GM23248 (cell line): Measurements from ENCODE around the gene DPP6. TPM values are rescaled to one million over a fixed set of nuclear protein-coding genes. Genes with fewer than 3 reads are reported as not detected.

Experiments
- DNase-seq: peaks from one replicate; pipeline ENCODE4 v3.0.0-alpha.2; 2015
- H2AFZ ChIP-seq: fragments of 200-600 bp; sonication (generic); 2 replicates; pipeline ENCODE4 v1.6.1; 2016; ENCODE audit warnings: antibody characterized with exemption
- H3F3A ChIP-seq: fragments of 200-600 bp; sonication (generic); 2 replicates; pipeline ENCODE4 v1.6.1; 2016; ENCODE audit warnings: mild to moderate bottlenecking, antibody characterized with exemption, mixed run types; ENCODE audit not compliant: insufficient read depth
- H3K27ac ChIP-seq: fragments of 200-600 bp; sonication (generic); 2 replicates; pipeline ENCODE4 v1.5.1; 2016; ENCODE audit warnings: mild to moderate bottlenecking
- H3K27me3 ChIP-seq: fragments of 200-600 bp; sonication (generic); replicated peaks from 2 replicates; pipeline ENCODE4 v1.6.1; 2016; ENCODE audit warnings: mild to moderate bottlenecking; ENCODE audit not compliant: insufficient read depth
- H3K36me3 ChIP-seq: fragments of 200-600 bp; sonication (generic); 2 replicates; pipeline ENCODE4 v1.6.1; 2016; ENCODE audit warnings: low read depth, mild to moderate bottlenecking
- H3K4me1 ChIP-seq: fragments of 200-600 bp; sonication (generic); 2 replicates; pipeline ENCODE4 v1.6.1; 2016; ENCODE audit warnings: mild to moderate bottlenecking; ENCODE audit not compliant: insufficient read depth
- H3K4me2 ChIP-seq: fragments of 200-600 bp; sonication (generic); one replicate; pipeline ENCODE4 v1.6.1; 2016; ENCODE audit warnings: mild to moderate bottlenecking; ENCODE audit not compliant: unreplicated experiment
- H3K4me3 ChIP-seq: fragments of 200-600 bp; sonication (generic); 2 replicates; pipeline ENCODE4 v1.5.1; 2016; ENCODE audit warnings: mild to moderate bottlenecking
- H3K79me2 ChIP-seq: fragments of 200-600 bp; sonication (generic); 2 replicates; pipeline ENCODE4 v1.6.1; 2016; ENCODE audit warnings: mild to moderate bottlenecking; ENCODE audit not compliant: insufficient read depth
- H3K9ac ChIP-seq: fragments of 200-600 bp; sonication (generic); 2 replicates; pipeline ENCODE4 v1.6.1; 2016; ENCODE audit warnings: mild to moderate bottlenecking
- H3K9me2 ChIP-seq: fragments of 200-600 bp; sonication (generic); 2 replicates; pipeline ENCODE4 v1.6.1; 2016; ENCODE audit warnings: mixed run types, mild to moderate bottlenecking, moderate library complexity; ENCODE audit not compliant: insufficient read depth
- H3K9me3 ChIP-seq: fragments of 200-600 bp; sonication (generic); one replicate; pipeline ENCODE4 v1.6.1; 2017; ENCODE audit warnings: low read depth
- H4K20me1 ChIP-seq: fragments of 200-600 bp; sonication (generic); 2 replicates; pipeline ENCODE4 v1.6.0; 2016; ENCODE audit not compliant: insufficient read depth
- EZH2 ChIP-seq: fragments of 200-600 bp; sonication (generic); IDR thresholded peaks from 2 replicates; pipeline ENCODE4 v1.6.1; 2018; ENCODE audit warnings: antibody characterized with exemption, mild to moderate bottlenecking; ENCODE audit not compliant: insufficient read depth, poor library complexity, severe bottlenecking
- EZH2phosphoT487 ChIP-seq: fragments of 200-600 bp; sonication (generic); IDR thresholded peaks from 2 replicates; pipeline ENCODE4 v1.6.1; 2018; ENCODE audit warnings: antibody characterized with exemption, moderate library complexity, mild to moderate bottlenecking, low read depth; ENCODE audit not compliant: insufficient read depth
- WGBS, 2 experiments: methylation state at CpG; one replicate each; pipeline ENCODE4 v1.1.6; 2015 to 2017; ENCODE audit warnings: low lambda C conversion rate in 2 of 2, low coverage in 1 of 2; ENCODE audit errors: missing lambda C conversion rate in 2 of 2; 5-methylcytosine and 5-hydroxymethylcytosine counted together
- in situ Hi-C: fragments of 300-500 bp; cut with MboI; formaldehyde crosslinking; loops from 2 replicates; pipeline ENCODE4 v1.15.0; 2020
- polyA plus RNA-seq: library from polyadenylated mRNA; unstranded; fragments of >200 nt; fragmentation: Nextera tagmentation; extraction: Ambion mirVana; gene quantifications from 2 replicates; pipeline ENCODE4 v1.2.1, GENCODE V29; 2016
- total RNA-seq: library from RNA; depleted of rRNA; stranded (reverse); fragments of >200 nt; shearing (Covaris generic); gene quantifications from 2 replicates; pipeline ENCODE4 v1.2.3, GENCODE V29; 2014

DPP6 gene
- total and polyA plus RNA-seq, 2 experiments from 2014 or later = not detected

DNA sequence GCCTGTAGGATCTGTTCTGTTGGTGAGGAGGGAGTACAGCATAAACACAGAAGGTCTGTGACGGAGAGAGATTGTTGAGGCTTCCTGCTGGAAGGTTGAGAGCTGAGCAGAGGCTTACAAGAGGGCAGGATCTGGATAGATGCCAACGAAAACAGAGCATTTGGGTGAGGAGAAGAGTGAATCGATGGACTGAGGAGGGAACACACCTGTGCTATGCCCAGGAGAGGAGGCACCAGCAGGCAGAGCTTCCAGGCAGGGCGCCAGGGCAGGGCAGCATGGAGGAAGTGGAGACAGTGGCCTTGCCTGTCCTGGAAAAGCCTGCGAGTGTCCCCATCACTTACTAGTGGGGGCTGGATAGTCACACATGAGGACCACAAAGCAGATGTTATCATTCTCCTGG is 667.8 kb downstream of the DPP6 start:
- Histone ChIP-seq H3K9ac (no peak overlapping the region), H3K27ac (no peak overlapping the region), H3K9me2 (no peaks in the 10 kb centered on the region), H3K4me3 (no peak overlapping the region), H4K20me1 (no peaks in the 10 kb centered on the region), H3K36me3 (no peaks in the 10 kb centered on the region), H3K79me2 (no peaks in the 10 kb centered on the region), H3K27me3 (no peaks in the 10 kb centered on the region), H3K4me1 (no peaks in the 10 kb centered on the region), H3K9me3 (no peaks in the 10 kb centered on the region), H3K4me2 (no peak overlapping the region), H3F3A (no peaks in the 10 kb centered on the region), H2AFZ (no peak overlapping the region)
- TF ChIP-seq EZH2 (no peak), EZH2phosphoT487 (no peak)
- DNase-seq = no peak
- WGBS, 2 experiments = 5 to 7% methylated on average over 5 of the region's 5 CpGs
- in situ Hi-C loops = no loop called here

GRCh38 chr7:154721086-154721485 is 668.9 kb downstream of the DPP6 start:
- Histone ChIP-seq H3K36me3 (no peaks in the 10 kb centered on the region), H2AFZ (no peak overlapping the region), H3K9ac (no peak overlapping the region), H3K9me2 (no peaks in the 10 kb centered on the region), H3K4me3 (no peak overlapping the region), H3K9me3 (no peaks in the 10 kb centered on the region), H3F3A (no peaks in the 10 kb centered on the region), H3K79me2 (no peaks in the 10 kb centered on the region), H3K27ac (no peak overlapping the region), H3K4me1 (no peaks in the 10 kb centered on the region), H4K20me1 (no peaks in the 10 kb centered on the region), H3K27me3 (no peaks in the 10 kb centered on the region), H3K4me2 (no peak overlapping the region)
- TF ChIP-seq EZH2 (no peak), EZH2phosphoT487 (no peak)
- no peak for DNase-seq
- in situ Hi-C loops = no loop called here
- WGBS, 2 experiments = 35 to 38% methylated on average over 7 of the region's 7 CpGs

GRCh38 chr7:154726368-154726767 is 674.2 kb downstream of the DPP6 start:
- in situ Hi-C loops = no loop called here
- H3K9ac ChIP-seq = no peak overlapping the region
- 9 to 15% methylated on average over 4 of the region's 4 CpGs for WGBS, 2 experiments
- H4K20me1 ChIP-seq = no peaks in the 10 kb centered on the region
- no peak for DNase-seq
- no peaks in the 10 kb centered on the region for H3K27me3 ChIP-seq
- no peak overlapping the region for H3K4me2 ChIP-seq
- no peaks in the 10 kb centered on the region for H3K79me2 ChIP-seq
- no peak overlapping the region for H2AFZ ChIP-seq
- H3K4me3 ChIP-seq = no peak overlapping the region
- H3K9me3 ChIP-seq = no peaks in the 10 kb centered on the region
- H3F3A ChIP-seq = no peaks in the 10 kb centered on the region
- no peaks in the 10 kb centered on the region for H3K9me2 ChIP-seq
- TF ChIP-seq EZH2 = no peak
- TF ChIP-seq EZH2phosphoT487 = no peak
- H3K27ac ChIP-seq = no peak overlapping the region
- no peaks in the 10 kb centered on the region for H3K4me1 ChIP-seq
- H3K36me3 ChIP-seq = no peaks in the 10 kb centered on the region

- Histone ChIP-seq H3F3A (no peaks in the 10 kb centered on the region), H3K9me2 (no peaks in the 10 kb centered on the region), H4K20me1 (no peaks in the 10 kb centered on the region), H3K36me3 (no peaks in the 10 kb centered on the region), H3K4me1 (no peaks in the 10 kb centered on the region), H3K4me2 (no peak overlapping the region), H3K9me3 (no peaks in the 10 kb centered on the region), H3K4me3 (no peak overlapping the region), H3K27me3 (no peaks in the 10 kb centered on the region), H3K27ac (no peak overlapping the region), H3K9ac (no peak overlapping the region), H2AFZ (no peak overlapping the region), H3K79me2 (no peaks in the 10 kb centered on the region)
- no peak for DNase-seq
- in situ Hi-C loops = no loop called here
- WGBS, 2 experiments = 4 to 7% methylated on average over 3 of the region's 3 CpGs
- TF ChIP-seq EZH2 (no peak), EZH2phosphoT487 (no peak)
These were observed 676.9 kb downstream of the DPP6 start for GRCh38 chr7:154729056-154729455.

- in situ Hi-C loops = no loop called here
- no peak overlapping the region for H3K27ac ChIP-seq
- no peaks in the 10 kb centered on the region for H3K79me2 ChIP-seq
- WGBS, 2 experiments = 17 to 24% methylated on average over 3 of the region's 3 CpGs
- no peak overlapping the region for H2AFZ ChIP-seq
- no peak overlapping the region for H3K9ac ChIP-seq
- H3K9me2 ChIP-seq = no peaks in the 10 kb centered on the region
- H3K4me2 ChIP-seq = no peak overlapping the region
- no peaks in the 10 kb centered on the region for H3F3A ChIP-seq
- H3K9me3 ChIP-seq = no peaks in the 10 kb centered on the region
- no peaks in the 10 kb centered on the region for H3K27me3 ChIP-seq
- H3K4me3 ChIP-seq = no peak overlapping the region
- H3K4me1 ChIP-seq = no peaks in the 10 kb centered on the region
- no peak for DNase-seq
- H4K20me1 ChIP-seq = no peaks in the 10 kb centered on the region
- H3K36me3 ChIP-seq = no peaks in the 10 kb centered on the region
- TF ChIP-seq EZH2 (no peak), EZH2phosphoT487 (no peak)
These were observed 683.6 kb downstream of the DPP6 start for GRCh38 chr7:154735766-154736165.
